Diencephalon (tissue), 1 donor: ENCODE measurements around the gene SAE1. TPM values are rescaled to one million over a fixed set of nuclear protein-coding genes. Genes with fewer than 3 reads are reported as not detected.

ENCODE experiments used
- small RNA-seq: library from RNA; depleted of rRNA; stranded (forward); fragments of <200 nt; gene quantifications from one replicate; pipeline ENCODE3, GENCODE V24; 2014
- total RNA-seq: library from RNA; depleted of rRNA; stranded (reverse); fragments of >200 nt; gene quantifications from one replicate; pipeline ENCODE4 v1.2.3, GENCODE V29; 2014

Gene SAE1
- total RNA-seq, result 92.7 TPM

DNA sequence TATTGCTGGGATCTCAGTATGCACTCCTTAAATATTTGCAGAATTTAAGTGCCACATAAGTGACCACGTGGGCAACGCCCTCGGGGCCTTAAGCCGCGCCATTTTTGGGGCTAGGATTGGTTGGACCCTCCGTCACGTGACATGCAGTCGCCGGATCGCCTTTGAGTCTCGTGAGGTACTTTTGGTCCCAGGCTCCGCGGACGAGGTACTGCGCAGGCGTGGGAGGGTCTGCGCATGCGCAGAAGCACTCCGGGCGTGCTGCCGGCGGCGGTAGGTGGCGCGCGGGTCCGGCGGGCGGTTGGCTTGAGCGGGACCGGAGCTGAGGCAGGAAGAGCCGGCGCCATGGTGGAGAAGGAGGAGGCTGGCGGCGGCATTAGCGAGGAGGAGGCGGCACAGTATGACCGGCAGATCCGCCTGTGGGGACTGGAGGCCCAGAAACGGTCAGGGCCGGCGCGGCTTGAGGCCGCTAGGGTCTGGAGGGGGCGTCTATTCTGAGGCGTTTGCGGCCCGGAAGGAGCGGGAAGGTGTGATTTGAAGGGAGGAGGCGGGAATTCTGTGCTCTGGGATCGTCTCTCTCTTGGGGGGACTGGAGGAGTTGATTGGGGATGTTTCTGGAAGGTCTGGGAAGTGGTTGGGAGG is at the start of gene SAE1:
Gene SAE1, plus strand, starts transcription at position 247 of the 639 bp plus-strand sequence. Its CDS starts 96 bp downstream, at position 343.

DNA sequence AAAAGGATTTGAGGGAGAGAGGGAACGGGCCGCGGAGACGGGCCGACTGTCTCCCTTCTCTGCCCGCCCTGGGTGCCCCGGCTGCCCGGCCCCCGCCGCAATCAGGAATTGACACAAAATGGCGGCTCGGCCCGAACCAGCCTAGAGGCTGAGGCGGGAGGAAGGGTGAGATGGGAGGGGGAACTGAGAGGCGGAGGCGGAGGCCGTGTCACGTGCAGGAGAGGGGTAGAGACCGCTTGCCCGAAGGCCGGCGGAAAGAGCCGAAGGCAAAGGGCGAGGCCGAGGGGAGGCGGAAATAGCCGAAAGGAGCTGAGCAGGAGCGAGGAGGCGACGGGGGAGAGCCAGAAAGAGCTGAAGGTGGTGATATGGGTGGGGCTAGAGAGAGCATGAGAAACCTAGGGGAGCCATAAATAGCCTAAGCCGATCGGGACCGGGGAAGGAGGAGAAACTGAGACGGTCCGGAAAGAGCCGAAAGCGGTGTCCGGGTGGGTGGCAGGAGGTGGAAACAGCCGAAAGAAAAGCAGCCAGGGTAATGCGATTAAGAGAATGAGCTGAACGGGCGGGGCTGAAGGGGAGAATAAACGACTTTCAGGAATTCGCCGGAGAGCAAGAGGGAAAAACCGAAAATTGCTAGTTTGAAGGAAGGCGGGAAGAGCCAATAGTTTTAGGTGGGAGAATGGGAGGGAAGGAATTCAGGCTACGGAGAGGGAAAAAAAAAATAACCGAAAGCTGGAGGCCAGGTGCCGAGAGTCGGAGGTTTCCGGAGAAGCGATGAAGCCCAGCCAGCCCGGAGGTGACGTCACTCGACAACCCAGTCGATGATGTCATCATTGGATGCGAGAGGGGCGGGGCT is 17.4 kb upstream of the SAE1 start, which contains the start of gene ZC3H4:
Gene ZC3H4, minus strand, starts transcription at position 780 of the 853 bp plus-strand sequence. CDS start 1,192 bp downstream, outside the sequence.

GRCh38 chr19:47230921-47231214 is 100.2 kb downstream of the SAE1 start, which contains the start of gene BBC3:
Gene BBC3, minus strand, starts transcription at chr19:47231199. Its CDS starts 2,768 bp downstream, at chr19:47228431.

DNA sequence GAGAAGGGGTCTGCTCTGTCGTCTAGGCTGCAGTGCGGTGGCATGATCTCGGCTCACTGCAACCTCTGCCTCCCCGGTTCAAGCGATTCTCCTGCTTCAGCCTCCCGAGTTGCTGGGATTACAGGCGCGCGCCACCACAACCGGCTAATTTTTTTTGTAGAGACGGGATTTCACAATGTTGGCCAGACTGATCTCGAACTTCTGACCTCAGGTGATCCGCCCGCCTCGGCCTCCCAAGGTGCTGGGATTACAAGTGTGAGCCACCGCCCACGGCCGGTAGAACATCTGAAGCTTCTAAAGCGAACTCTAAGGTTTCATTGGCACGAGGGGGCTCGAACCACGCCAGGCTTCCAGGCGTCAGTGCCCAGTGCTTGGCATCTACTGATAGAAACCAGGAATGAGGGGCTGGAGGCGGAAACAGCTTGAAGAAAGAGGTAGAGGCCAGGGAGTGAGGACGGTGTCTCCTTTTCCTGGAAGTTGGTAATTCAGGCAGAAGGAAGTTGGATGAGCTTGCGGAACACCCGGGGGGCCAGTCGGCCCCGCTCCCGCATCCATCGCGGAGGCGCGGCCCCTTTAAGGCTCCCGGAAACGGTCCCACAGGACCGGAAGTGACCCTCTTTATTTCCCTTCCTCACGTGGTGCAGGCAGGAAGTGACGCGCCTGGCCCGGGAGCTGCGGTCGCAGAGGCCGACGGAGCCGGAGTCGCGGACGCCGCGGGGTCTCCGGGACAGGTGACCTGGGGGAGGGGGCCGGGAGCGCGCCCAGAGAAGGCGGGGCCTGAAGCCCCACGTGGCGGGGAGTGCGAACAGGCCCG is 125.5 kb downstream of the SAE1 start, which contains the start of gene CCDC9:
Gene CCDC9, plus strand, starts transcription at position 647 of the 814 bp plus-strand sequence. CDS start 1,876 bp downstream, outside the sequence.

Small RNAs within 50 kb of the gene (small RNA-seq; reads per million reads assigned to genes)
- not detected for gene MIR3190

Other genes with a start within 250 kb of the SAE1 start
- 3.5 TPM for gene NPAS1, start 111.0 kb upstream of the SAE1 start, total RNA-seq
- gene TMEM160, start 82.2 kb upstream of the SAE1 start, total RNA-seq, result 35.3 TPM
- gene ZC3H4, start 17.1 kb upstream of the SAE1 start, total RNA-seq, result 16.6 TPM
- gene BBC3, start 100.4 kb downstream of the SAE1 start, total RNA-seq, result 6.7 TPM
- 3.0 TPM for gene CCDC9, start 125.7 kb downstream of the SAE1 start, total RNA-seq
- 4.8 TPM for gene INAFM1, start 144.1 kb downstream of the SAE1 start, total RNA-seq
- 0.46 TPM for gene C5AR1, start 179.0 kb downstream of the SAE1 start, total RNA-seq
- 0.46 TPM for gene C5AR2, start 201.3 kb downstream of the SAE1 start, total RNA-seq
- 12.5 TPM for gene DHX34, start 218.5 kb downstream of the SAE1 start, total RNA-seq